ENCODE measurements around the gene TMTC1. TPM values are rescaled to one million over a fixed set of nuclear protein-coding genes. Genes with fewer than 3 reads are reported as not detected.

TMTC1 gene
- total and polyA plus RNA-seq, 8 donors = 0.85 to 37.7 (median 1.9) TPM

GRCh38 chr12:29519585-29520182, 264.1 kb downstream of the TMTC1 start:
- Histone ChIP-seq H3K36me3 (no peaks in the 10 kb centered on the region), H3K4me1 (no peaks in the 10 kb centered on the region), H3K27ac (no peak overlapping the region), H3K27me3 (no peaks in the 10 kb centered on the region), H3K9me3 (no peaks in the 10 kb centered on the region), H3K4me3 (no peak overlapping the region)
- peak in 2 of 4 donors; percentile 42 to 62 for DNase-seq
- TF ChIP-seq CTCF (IDR thresholded peaks at IDR 0.05) = peak; percentile 29 to 46
- ATAC-seq = peak; percentile 41
- intact Hi-C loops (cut with DNase I) = no loop called here

- no peak overlapping the region for H3K4me3 ChIP-seq
- ATAC-seq (no peak), DNase-seq (no peak)
- no peak for TF ChIP-seq CTCF (IDR thresholded peaks at IDR 0.05)
- no peaks in the 10 kb centered on the region for H3K27me3 ChIP-seq
- H3K4me1 ChIP-seq = no peaks in the 10 kb centered on the region
- no peaks in the 10 kb centered on the region for H3K9me3 ChIP-seq
- intact Hi-C loops (cut with DNase I) = no loop called here
- H3K36me3 ChIP-seq = no peaks in the 10 kb centered on the region
- H3K27ac ChIP-seq = no peak overlapping the region
Measured at GRCh38 chr12:29518407-29518806, 265.3 kb downstream of the TMTC1 start.

- intact Hi-C loops (cut with DNase I) = no loop called here
- Histone ChIP-seq H3K27me3 (no peaks in the 10 kb centered on the region), H3K9me3 (no peaks in the 10 kb centered on the region), H3K36me3 (no peaks in the 10 kb centered on the region), H3K4me1 (no peaks in the 10 kb centered on the region), H3K27ac (no peak overlapping the region), H3K4me3 (no peak overlapping the region)
- TF ChIP-seq CTCF (IDR thresholded peaks at IDR 0.05) = no peak
- ATAC-seq (peak; percentile 86), DNase-seq (no peak)
Measured at GRCh38 chr12:29517264-29517663, 266.5 kb downstream of the TMTC1 start.

- H3K9me3 ChIP-seq = no peaks in the 10 kb centered on the region
- H3K36me3 ChIP-seq = no peaks in the 10 kb centered on the region
- no peak for ATAC-seq
- DNase-seq = no peak
- no peak overlapping the region for H3K4me3 ChIP-seq
- TF ChIP-seq CTCF (IDR thresholded peaks at IDR 0.05) = no peak
- no peak overlapping the region for H3K27ac ChIP-seq
- H3K27me3 ChIP-seq = no peaks in the 10 kb centered on the region
- no peaks in the 10 kb centered on the region for H3K4me1 ChIP-seq
- intact Hi-C loops (cut with DNase I) = no loop called here
Measured at GRCh38 chr12:29516431-29516875, 267.3 kb downstream of the TMTC1 start.

GRCh38 chr12:29510591-29511185, 273.1 kb downstream of the TMTC1 start:
- H3K27ac ChIP-seq = no peak overlapping the region
- no peaks in the 10 kb centered on the region for H3K9me3 ChIP-seq
- intact Hi-C loops (cut with DNase I) = no loop called here
- ATAC-seq (no peak), DNase-seq (no peak)
- no peaks in the 10 kb centered on the region for H3K27me3 ChIP-seq
- H3K36me3 ChIP-seq = no peaks in the 10 kb centered on the region
- H3K4me1 ChIP-seq = no peaks in the 10 kb centered on the region
- no peak for TF ChIP-seq CTCF (IDR thresholded peaks at IDR 0.05)
- no peak overlapping the region for H3K4me3 ChIP-seq
